Kidney (tissue), 14 donors: ENCODE results near the gene PTGES3. TPM values are rescaled to one million over a fixed set of nuclear protein-coding genes. Genes with fewer than 3 reads are reported as not detected.

Experiments
- DNase-seq, 5 donors: peaks; one replicate each; pipeline ENCODE4 v3.0.0-alpha.2; 2013 to 2020
- FAIRE-seq: peaks from 2 replicates; lab custom pipeline; 2012; peaks lifted over from hg19 to GRCh38; lab: Jason Lieb, UNC
- H3K27ac ChIP-seq, 2 donors: one replicate each; pipeline ENCODE4 v1.7.0; 2013; ENCODE audit warnings: low read depth in 2 of 2, low read length in 2 of 2, inconsistent platforms in 1 of 2
- H3K27me3 ChIP-seq: one replicate; pipeline ENCODE4 v1.7.1; 2013; ENCODE audit warnings: low read length, inconsistent platforms; ENCODE audit not compliant: control insufficient read depth, insufficient read depth
- H3K36me3 ChIP-seq, 3 donors: one replicate each; pipeline versions ENCODE4 v1.7.0 to v1.7.1; 2013; ENCODE audit warnings: low read length in 3 of 3, control low read depth in 1 of 3, inconsistent platforms in 1 of 3; ENCODE audit not compliant: insufficient read depth in 3 of 3, control insufficient read depth in 2 of 3
- H3K4me1 ChIP-seq, 3 donors: one replicate each; pipeline versions ENCODE4 v1.7.0 to v1.7.1; 2013; ENCODE audit warnings: low read length in 3 of 3, inconsistent platforms in 1 of 3, low read depth in 1 of 3; ENCODE audit not compliant: control insufficient read depth in 2 of 3, insufficient read depth in 2 of 3
- H3K4me3 ChIP-seq, 3 donors: one replicate each; pipeline versions ENCODE4 v1.7.0 to v1.8.1; 2013; ENCODE audit warnings: low read length in 3 of 3, control low read depth in 1 of 3, inconsistent platforms in 1 of 3
- H3K9ac ChIP-seq, 3 donors: one replicate each; pipeline versions ENCODE4 v1.7.0 to v1.7.1; 2013; ENCODE audit warnings: low read length in 3 of 3, control low read depth in 1 of 3, inconsistent platforms in 1 of 3
- H3K9me3 ChIP-seq, 3 donors: one replicate each; pipeline versions ENCODE4 v1.7.0 to v1.7.1; 2013; ENCODE audit warnings: low read length in 3 of 3, control low read depth in 1 of 3, inconsistent platforms in 1 of 3; ENCODE audit not compliant: control insufficient read depth in 2 of 3, insufficient read depth in 1 of 3
- CTCF ChIP-seq: IDR thresholded peaks from 3 replicates; pipeline ENCODE4 v1.5.1; 2012; ENCODE audit warnings: mild to moderate bottlenecking, moderate library complexity, borderline replicate concordance; ENCODE audit not compliant: insufficient read depth; ENCODE audit errors: extremely low read depth
- intact Hi-C: fragments of 100-400 bp; cut with DNase I; formaldehyde crosslinking; loops from one replicate; pipeline ENCODE4 v1.11.1; 2022
- polyA plus RNA-seq: library from polyadenylated mRNA; stranded (reverse); fragments of 350-450 nt; fragmentation: Illumina TruSeq; extraction: RNeasy Lipid Tissue Mini Kit (QIAGEN cat#74804); gene quantifications from one replicate; pipeline ENCODE4 v1.2.3, GENCODE V29; 2014; ENCODE audit warnings: low read depth, low replicate concordance; ENCODE audit not compliant: insufficient read depth
- total RNA-seq: library from RNA; stranded (reverse); fragmentation: NEBNext Ultra II Directional; extraction: Animal tissue kit (Norgen Biotek cat#: 25700); gene quantifications from one replicate; pipeline ENCODE4 v1.2.1, GENCODE V29; 2021
- donor health status: control.
- donor health status: control.
- donor health status: control.
- donor health status: control.
- donor health status: control.
- donor health status: DM: yes; HTN: yes; CAD: no.
- donor health status: Normal renal cell carcinoma (clear cell type).

PTGES3 gene
- total and polyA plus RNA-seq, 2 donors from 2014 or later, result 186 to 207 TPM

DNA sequence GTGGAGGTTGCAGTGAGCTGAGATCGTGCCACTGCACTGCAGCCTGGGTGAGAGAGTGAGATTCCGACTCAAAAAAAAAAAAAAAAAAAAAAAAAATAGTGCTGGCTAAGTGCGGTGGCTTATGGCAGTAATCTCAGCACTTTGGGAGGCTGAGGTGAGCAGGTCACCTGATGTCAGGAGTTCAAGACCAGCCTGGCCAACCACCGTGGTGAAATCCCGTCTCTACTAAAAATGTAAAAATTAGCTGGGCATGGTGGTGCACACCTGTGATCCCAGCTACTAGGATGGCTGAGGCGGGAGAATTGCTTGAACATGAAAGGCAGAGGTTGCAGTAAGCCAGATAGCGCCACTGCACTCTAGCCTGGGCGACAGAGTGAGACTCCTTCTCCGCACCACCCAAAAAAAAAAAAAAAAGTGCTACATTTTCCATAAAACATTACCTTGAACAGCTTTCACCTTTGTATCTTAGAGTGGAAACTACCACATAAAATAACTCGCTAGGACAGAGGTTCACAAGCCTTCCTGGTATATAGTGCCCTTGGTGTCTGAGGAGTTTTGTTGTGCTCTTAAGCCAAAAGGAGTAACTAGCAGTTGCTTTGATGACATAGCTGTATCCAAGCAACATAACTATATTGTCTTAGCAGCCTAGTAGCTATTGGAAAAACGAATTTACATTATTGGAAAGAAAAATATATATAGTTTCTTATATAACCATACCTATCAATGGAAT is 11.1 kb downstream of the PTGES3 start:
- no peaks in the 10 kb centered on the region for H3K9me3 ChIP-seq
- H3K27me3 ChIP-seq, result no peaks in the 10 kb centered on the region
- TF ChIP-seq CTCF, result no peak
- no peak overlapping the region for H3K27ac ChIP-seq
- no peak for FAIRE-seq
- no peaks in the 10 kb centered on the region for H3K36me3 ChIP-seq
- H3K4me1 ChIP-seq, result peaks cover 0 to 9% (median 6%) of the 10 kb centered on the region in 3 donors
- intact Hi-C loops, result no loop called here
- no peak for DNase-seq
- no peak overlapping the region for H3K9ac ChIP-seq
- no peak overlapping the region for H3K4me3 ChIP-seq

DNA sequence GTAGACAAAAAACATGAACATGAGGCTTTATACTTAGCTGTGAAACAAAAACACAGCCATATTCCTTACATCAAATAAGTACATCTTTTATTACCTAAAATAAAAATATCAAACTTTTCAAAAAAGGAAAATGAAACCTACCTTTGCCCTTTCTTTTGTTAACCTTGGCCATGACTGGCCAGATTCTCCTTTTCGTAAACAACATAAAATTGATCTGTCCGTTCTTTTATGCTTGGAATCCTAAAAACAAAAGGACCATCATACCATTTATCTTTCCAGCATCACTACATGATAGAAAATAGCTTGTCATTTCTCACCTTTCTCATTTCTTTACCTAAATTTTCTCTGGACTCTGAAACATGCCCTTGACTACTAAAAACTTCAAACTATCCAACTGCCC is 16.5 kb downstream of the PTGES3 start:
- Histone ChIP-seq H3K4me1 (peaks cover 0 to 3% (median 0%) of the 10 kb centered on the region in 3 donors), H3K27ac (no peak overlapping the region), H3K36me3 (peaks cover 10 to 38% (median 14%) of the 10 kb centered on the region in 3 donors), H3K9ac (no peak overlapping the region), H3K4me3 (no peak overlapping the region), H3K9me3 (no peaks in the 10 kb centered on the region), H3K27me3 (no peaks in the 10 kb centered on the region)
- no peak for DNase-seq
- intact Hi-C loops, result no loop called here
- no peak for TF ChIP-seq CTCF
- FAIRE-seq, result no peak

- Histone ChIP-seq H3K9me3 (no peaks in the 10 kb centered on the region), H3K9ac (no peak overlapping the region), H3K36me3 (peaks cover 10 to 44% (median 17%) of the 10 kb centered on the region in 3 donors), H3K27ac (no peak overlapping the region), H3K4me3 (no peak overlapping the region), H3K4me1 (peaks cover 0 to 3% (median 0%) of the 10 kb centered on the region in 3 donors), H3K27me3 (no peaks in the 10 kb centered on the region)
- intact Hi-C loops, result no loop called here
- DNase-seq, result peak in 1 of 5 donors; percentile 13
- no peak for FAIRE-seq
- TF ChIP-seq CTCF, result no peak
These were observed 17.2 kb downstream of the PTGES3 start for GRCh38 chr12:56670836-56671235.

DNA sequence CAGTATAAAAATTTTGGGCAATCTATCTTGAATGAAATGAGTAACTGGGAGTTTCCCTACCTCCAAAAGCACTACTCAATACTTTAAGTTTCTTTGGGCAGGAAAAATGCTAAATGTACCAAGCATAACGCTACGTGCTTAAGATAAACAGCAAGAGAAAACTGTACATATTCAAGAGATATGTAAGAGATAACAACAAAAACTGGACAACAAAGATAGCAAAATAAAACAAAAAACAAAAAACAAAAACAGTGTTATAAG is 20.0 kb downstream of the PTGES3 start:
- DNase-seq (no peak), FAIRE-seq (no peak)
- Histone ChIP-seq H3K9me3 (no peaks in the 10 kb centered on the region), H3K27me3 (no peaks in the 10 kb centered on the region), H3K27ac (no peak overlapping the region), H3K4me1 (no peaks in the 10 kb centered on the region), H3K9ac (no peak overlapping the region), H3K4me3 (no peak overlapping the region), H3K36me3 (peaks cover 12 to 54% (median 24%) of the 10 kb centered on the region in 3 donors)
- intact Hi-C loops, result no loop called here
- TF ChIP-seq CTCF, result no peak
